Esophagus squamous epithelium (tissue), 5 donors: ENCODE results near the gene GJD3. TPM values are rescaled to one million over a fixed set of nuclear protein-coding genes. Genes with fewer than 3 reads are reported as not detected.
"Not testable (repeated sequence)": the region's sequence is repeated elsewhere in the genome, so short reads cannot be mapped to it uniquely, and the experiment has no call there.

Source experiments
- DNase-seq: peaks from one replicate; lab custom pipeline; 2025; lab: John Stamatoyannopoulos, UW
- H3K27ac ChIP-seq, 4 donors: fragments of 200-600 bp; sonication (generic); one replicate each; pipeline ENCODE4 v1.5.1; 2016 to 2019; ENCODE audit warnings: mild to moderate bottlenecking in 1 of 4
- H3K27me3 ChIP-seq, 4 donors: fragments of 200-600 bp; sonication (generic); 1 replicate in 3 of 4; 2 replicates in 1 of 4; pipeline versions ENCODE4 v1.5.1 to v1.6.0; 2017 to 2021; ENCODE audit warnings: antibody characterized with exemption in 1 of 4
- H3K36me3 ChIP-seq, 3 donors: fragments of 200-600 bp; sonication (generic); one replicate each; pipeline ENCODE4 v1.5.1; 2016 to 2019
- H3K4me1 ChIP-seq, 3 donors: fragments of 200-600 bp; sonication (generic); one replicate each; pipeline ENCODE4 v1.5.1; 2017 to 2019
- H3K4me3 ChIP-seq, 4 donors: fragments of 200-600 bp; sonication (generic); 1 replicate in 3 of 4; 2 replicates in 1 of 4; pipeline ENCODE4 v1.5.1; 2016 to 2019; ENCODE audit warnings: mild to moderate bottlenecking in 2 of 4, moderate library complexity in 1 of 4
- H3K9me3 ChIP-seq, 3 donors: fragments of 200-600 bp; sonication (generic); one replicate each; pipeline ENCODE4 v1.5.1; 2016 to 2019
- POLR2A ChIP-seq, 4 donors: fragments of 450-650 bp; IDR thresholded peaks; one replicate each; pipeline ENCODE4 v1.6.1; 2017; ENCODE audit warnings: antibody characterized with exemption in 4 of 4, mild to moderate bottlenecking in 4 of 4, moderate library complexity in 3 of 4
- WGBS, 2 donors: methylation state at CpG; one replicate each; pipeline ENCODE4 v1.1.5; 2018; 5-methylcytosine and 5-hydroxymethylcytosine counted together
- intact Hi-C: fragments of 100-400 bp; cut with DNase I; formaldehyde crosslinking; loops from one replicate; pipeline ENCODE4 v1.15.0; 2022
- total RNA-seq, 4 donors: library from RNA; depleted of rRNA; stranded (reverse); fragments of >200 nt; gene quantifications; one replicate each; pipeline ENCODE4 v1.1.0, GENCODE V29; 2016
- TF ChIP-seq, protein P1 (sequence below), 6 experiments: fragments of 450-650 bp in 4 of 6; fragments of 200-600 bp in 2 of 6; sonication (generic) in 2 of 6; IDR thresholded peaks; one replicate each; pipeline ENCODE4 v1.5.1; 2016 to 2019; ENCODE audit warnings: antibody characterized with exemption in 6 of 6, mild to moderate bottlenecking in 4 of 6, moderate library complexity in 4 of 6
- donor health status: DM: yes; HTN: yes; CAD: no.

Gene GJD3
- total RNA-seq, 4 donors from 2014 or later = 0.38 to 1.7 (median 0.47) TPM; not detected in 1

DNA sequence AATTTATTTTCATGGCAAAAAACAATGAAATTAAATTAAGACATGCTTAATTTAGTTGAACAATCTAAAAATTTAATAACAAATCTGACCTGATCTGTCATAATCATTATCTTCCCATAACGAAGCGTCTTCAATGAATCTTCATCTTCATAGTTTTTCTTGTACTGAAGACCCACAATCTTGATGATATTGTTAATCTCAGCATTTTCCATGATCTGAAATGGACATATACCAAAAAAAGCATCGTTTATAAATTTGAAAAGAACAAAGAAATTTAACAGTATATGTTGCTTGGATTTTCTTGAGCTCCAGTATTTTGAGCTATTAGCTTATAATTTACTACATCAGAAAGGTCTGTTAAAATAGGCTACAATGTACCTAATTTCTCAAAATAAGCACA, 42.9 kb upstream of the GJD3 start:
- DNase-seq = no peak
- H3K27me3 ChIP-seq = no peaks in the 10 kb centered on the region
- TF ChIP-seq POLR2A (IDR thresholded peaks at IDR 0.05) = no peak
- TF ChIP-seq, protein P1, sequence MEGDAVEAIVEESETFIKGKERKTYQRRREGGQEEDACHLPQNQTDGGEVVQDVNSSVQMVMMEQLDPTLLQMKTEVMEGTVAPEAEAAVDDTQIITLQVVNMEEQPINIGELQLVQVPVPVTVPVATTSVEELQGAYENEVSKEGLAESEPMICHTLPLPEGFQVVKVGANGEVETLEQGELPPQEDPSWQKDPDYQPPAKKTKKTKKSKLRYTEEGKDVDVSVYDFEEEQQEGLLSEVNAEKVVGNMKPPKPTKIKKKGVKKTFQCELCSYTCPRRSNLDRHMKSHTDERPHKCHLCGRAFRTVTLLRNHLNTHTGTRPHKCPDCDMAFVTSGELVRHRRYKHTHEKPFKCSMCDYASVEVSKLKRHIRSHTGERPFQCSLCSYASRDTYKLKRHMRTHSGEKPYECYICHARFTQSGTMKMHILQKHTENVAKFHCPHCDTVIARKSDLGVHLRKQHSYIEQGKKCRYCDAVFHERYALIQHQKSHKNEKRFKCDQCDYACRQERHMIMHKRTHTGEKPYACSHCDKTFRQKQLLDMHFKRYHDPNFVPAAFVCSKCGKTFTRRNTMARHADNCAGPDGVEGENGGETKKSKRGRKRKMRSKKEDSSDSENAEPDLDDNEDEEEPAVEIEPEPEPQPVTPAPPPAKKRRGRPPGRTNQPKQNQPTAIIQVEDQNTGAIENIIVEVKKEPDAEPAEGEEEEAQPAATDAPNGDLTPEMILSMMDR (IDR thresholded peaks at IDR 0.05) = no peak
- WGBS, 2 donors = 94% methylated on average over 3 of the region's 3 CpGs
- intact Hi-C loops = no loop called here
- no peaks in the 10 kb centered on the region for H3K9me3 ChIP-seq
- H3K36me3 ChIP-seq = peaks cover 0 to 3% (median 0%) of the 10 kb centered on the region in 3 donors
- no peak overlapping the region for H3K4me3 ChIP-seq
- H3K4me1 ChIP-seq = no peaks in the 10 kb centered on the region
- no peak overlapping the region for H3K27ac ChIP-seq

DNA sequence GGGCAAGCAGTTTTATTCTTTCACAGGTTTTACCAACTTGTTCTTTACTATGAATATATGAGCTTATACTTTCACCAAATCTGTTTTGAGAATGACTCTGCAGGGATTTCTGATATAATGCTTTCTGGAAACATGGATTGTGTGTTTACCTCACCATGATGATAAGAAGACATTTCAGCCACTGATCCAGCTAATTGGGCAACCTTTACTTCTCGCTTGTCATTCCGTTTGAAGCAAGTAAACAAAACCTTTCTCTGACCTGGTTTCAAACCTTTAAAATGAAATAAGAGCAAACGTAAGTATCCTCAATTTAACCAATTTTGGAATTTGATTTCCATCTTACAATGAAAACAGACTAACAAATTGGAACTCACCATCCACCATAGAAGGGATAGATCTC, 39.5 kb upstream of the GJD3 start:
- Histone ChIP-seq H3K4me1 (no peaks in the 10 kb centered on the region), H3K4me3 (no peak overlapping the region)

DNA sequence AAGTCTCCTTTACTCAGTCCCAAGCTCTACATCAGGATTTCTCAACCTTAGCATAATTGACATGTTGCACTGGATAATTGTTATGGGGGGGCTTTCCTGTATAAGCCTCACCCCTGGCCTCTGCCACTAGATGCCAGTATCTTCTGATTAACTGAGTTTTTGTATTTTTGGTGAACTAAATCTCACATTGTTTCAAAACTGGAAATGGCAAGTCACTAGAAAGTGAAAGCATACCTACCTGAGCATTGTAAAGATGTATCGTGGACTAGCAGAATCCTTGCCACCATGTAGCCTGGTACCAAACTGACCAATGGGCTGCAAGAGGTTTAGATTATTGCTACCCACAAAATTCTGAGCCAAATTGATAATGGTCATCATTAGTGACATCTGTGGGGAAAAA, 38.1 kb upstream of the GJD3 start:
- WGBS, 2 donors = 85 to 86% methylated on average over 1 of the region's 1 CpG

More for the DNA sequence above, 39.5 kb upstream of the GJD3 start:
- no peak overlapping the region for H3K27ac ChIP-seq
- TF ChIP-seq POLR2A (IDR thresholded peaks at IDR 0.05) = no peak
- TF ChIP-seq, protein P1 (IDR thresholded peaks at IDR 0.05) = no peak
- H3K27me3 ChIP-seq = no peaks in the 10 kb centered on the region
- no peak for DNase-seq
- 84 to 87% methylated on average over 3 of the region's 3 CpGs for WGBS, 2 donors
- intact Hi-C loops = no loop called here
- peaks cover 0 to 3% (median 0%) of the 10 kb centered on the region in 3 donors for H3K36me3 ChIP-seq
- H3K9me3 ChIP-seq = no peaks in the 10 kb centered on the region

DNA sequence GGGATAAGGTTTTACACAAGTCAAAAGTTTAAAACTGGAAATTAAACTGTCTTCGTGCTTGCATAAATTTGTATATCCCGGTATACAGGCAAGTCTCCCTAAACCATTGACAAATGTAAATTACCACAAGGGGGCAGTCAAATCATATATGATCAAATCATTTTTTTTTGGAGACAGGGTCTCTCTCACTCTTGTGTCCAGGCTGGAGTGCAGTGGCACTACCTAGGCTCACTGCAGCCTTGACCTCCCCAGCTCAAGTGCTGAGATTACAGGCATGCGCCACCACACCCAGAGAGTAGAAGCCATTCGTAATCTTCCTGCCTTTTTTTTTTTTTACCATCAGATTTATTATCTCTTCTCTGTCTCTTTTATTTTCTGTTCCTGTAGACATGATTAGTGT, 34.6 kb upstream of the GJD3 start:
- H3K27me3 ChIP-seq = no peaks in the 10 kb centered on the region
- TF ChIP-seq, protein P1 (IDR thresholded peaks at IDR 0.05) = peak in 5 of 6 experiments; percentile 28 to 58 (median 53)
- no peak for TF ChIP-seq POLR2A (IDR thresholded peaks at IDR 0.05)
- H3K4me1 ChIP-seq = no peaks in the 10 kb centered on the region
- H3K36me3 ChIP-seq = no peaks in the 10 kb centered on the region
- no peaks in the 10 kb centered on the region for H3K9me3 ChIP-seq
- no peak overlapping the region for H3K4me3 ChIP-seq
- no peak overlapping the region for H3K27ac ChIP-seq
- intact Hi-C loops = no loop called here
- 48 to 64% methylated on average over 4 of the region's 4 CpGs for WGBS, 2 donors
- no peak for DNase-seq

More for the DNA sequence above, 38.1 kb upstream of the GJD3 start:
- Histone ChIP-seq H3K27ac (no peak overlapping the region), H3K4me1 (no peaks in the 10 kb centered on the region), H3K27me3 (no peaks in the 10 kb centered on the region), H3K36me3 (peaks cover 0 to 3% (median 0%) of the 10 kb centered on the region in 3 donors), H3K9me3 (no peaks in the 10 kb centered on the region), H3K4me3 (no peak overlapping the region)
- intact Hi-C loops = no loop called here
- no peak for DNase-seq
- TF ChIP-seq, protein P1 (IDR thresholded peaks at IDR 0.05) = no peak
- no peak for TF ChIP-seq POLR2A (IDR thresholded peaks at IDR 0.05)

DNA sequence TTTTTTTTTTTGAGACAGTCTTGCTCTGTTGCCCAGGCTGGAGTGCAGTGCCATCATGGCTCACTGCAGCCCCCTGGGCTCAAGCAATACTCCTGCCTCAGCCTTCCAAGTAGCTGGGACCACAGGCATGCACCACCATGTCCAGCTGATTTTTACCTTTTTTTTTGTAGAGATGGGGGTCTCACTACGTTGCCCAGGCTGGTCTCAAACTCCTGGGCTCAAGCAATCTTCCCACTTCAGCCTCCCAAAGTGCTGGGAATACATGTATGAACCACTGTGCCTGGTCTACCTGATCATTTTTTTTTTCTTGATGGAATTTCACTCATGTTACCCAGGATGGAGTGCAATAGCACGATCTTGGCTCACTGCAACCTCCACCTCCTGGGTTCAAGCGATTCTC, 22.0 kb upstream of the GJD3 start:
- H3K36me3 ChIP-seq, H3K9me3 ChIP-seq, intact Hi-C loops, DNase-seq, H3K27me3 ChIP-seq, H3K27ac ChIP-seq, H3K4me1 ChIP-seq, H3K4me3 ChIP-seq: not testable (repeated sequence)
- 88 to 97% methylated on average over 1 to 3 of the region's 3 CpGs for WGBS, 2 donors

DNA sequence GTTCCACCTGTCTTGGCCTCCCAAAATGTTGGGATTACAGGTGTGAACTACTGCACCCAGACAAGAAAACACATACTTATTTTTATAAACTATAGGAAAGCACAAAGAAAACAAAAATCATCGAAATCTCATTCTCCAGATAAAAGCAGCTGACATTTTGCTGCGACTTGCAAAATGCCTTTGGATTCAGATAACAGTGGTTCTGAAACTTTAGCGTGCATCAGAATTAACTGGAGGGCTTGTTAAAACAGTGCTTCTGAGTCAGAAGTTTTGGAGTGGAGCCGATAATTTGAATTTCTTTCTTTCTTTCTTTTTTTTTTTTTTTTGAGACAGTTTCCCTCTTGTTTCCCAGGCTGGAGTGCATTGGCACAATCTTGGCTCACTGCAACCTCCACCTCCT, 17.7 kb upstream of the GJD3 start:
- Histone ChIP-seq H3K4me3 (no peak overlapping the region), H3K9me3 (no peaks in the 10 kb centered on the region), H3K27ac (no peak overlapping the region), H3K27me3 (no peaks in the 10 kb centered on the region), H3K36me3 (no peaks in the 10 kb centered on the region), H3K4me1 (no peaks in the 10 kb centered on the region)
- no peak for DNase-seq
- 31 to 53% methylated on average over 4 of the region's 4 CpGs for WGBS, 2 donors
- TF ChIP-seq, protein P1 (IDR thresholded peaks at IDR 0.05) = no peak
- no peak for TF ChIP-seq POLR2A (IDR thresholded peaks at IDR 0.05)
- intact Hi-C loops = no loop called here
